Measurements from ENCODE around the gene HNRNPD.

DNA sequence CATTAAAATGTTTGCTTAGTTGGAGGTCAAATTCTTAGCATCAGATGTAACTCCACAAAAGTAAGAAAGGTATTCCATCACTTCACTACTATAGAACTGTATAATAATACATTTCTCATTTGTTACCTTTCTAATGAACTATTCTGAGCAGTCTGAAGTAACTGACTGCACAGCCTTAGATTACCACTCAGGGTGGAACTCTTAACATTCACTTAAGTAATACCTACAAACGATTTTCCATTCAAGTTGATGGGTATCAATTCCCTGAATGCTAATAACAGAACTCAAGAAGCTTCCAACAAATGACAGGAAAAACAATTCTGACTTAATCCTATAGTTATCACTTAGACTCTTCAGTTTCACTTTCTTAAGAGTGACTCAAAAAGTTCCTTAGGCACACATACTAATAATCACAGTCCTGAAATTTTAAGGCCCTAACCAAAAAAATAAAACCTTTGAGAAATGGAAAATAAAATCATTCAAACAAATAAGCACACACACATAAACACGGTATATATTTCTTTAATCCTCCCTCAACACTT, 20.9 kb downstream of the HNRNPD start:
- TF ChIP-seq, protein P1, sequence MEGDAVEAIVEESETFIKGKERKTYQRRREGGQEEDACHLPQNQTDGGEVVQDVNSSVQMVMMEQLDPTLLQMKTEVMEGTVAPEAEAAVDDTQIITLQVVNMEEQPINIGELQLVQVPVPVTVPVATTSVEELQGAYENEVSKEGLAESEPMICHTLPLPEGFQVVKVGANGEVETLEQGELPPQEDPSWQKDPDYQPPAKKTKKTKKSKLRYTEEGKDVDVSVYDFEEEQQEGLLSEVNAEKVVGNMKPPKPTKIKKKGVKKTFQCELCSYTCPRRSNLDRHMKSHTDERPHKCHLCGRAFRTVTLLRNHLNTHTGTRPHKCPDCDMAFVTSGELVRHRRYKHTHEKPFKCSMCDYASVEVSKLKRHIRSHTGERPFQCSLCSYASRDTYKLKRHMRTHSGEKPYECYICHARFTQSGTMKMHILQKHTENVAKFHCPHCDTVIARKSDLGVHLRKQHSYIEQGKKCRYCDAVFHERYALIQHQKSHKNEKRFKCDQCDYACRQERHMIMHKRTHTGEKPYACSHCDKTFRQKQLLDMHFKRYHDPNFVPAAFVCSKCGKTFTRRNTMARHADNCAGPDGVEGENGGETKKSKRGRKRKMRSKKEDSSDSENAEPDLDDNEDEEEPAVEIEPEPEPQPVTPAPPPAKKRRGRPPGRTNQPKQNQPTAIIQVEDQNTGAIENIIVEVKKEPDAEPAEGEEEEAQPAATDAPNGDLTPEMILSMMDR (IDR thresholded peaks at IDR 0.05): no peak
- TF ChIP-seq POLR2A (IDR thresholded peaks at IDR 0.05): no peak
